Panc1 (cell line): Measurements from ENCODE around the gene BBX.

Experiments
- POLR2AphosphoS5 ChIP-seq: IDR thresholded peaks from 2 replicates; pipeline ENCODE4 v1.6.1; 2012; ENCODE audit warnings: mild to moderate bottlenecking, low read depth, low read length, moderate library complexity
- REST ChIP-seq, 2 experiments: IDR thresholded peaks; 2 replicates each; pipeline ENCODE4 v1.6.1; 2011 to 2012; ENCODE audit warnings: low read depth in 2 of 2, control low read depth in 1 of 2, low read length in 1 of 2, mild to moderate bottlenecking in 1 of 2, moderate library complexity in 1 of 2; ENCODE audit not compliant: insufficient read depth in 1 of 2
- SIN3A ChIP-seq: IDR thresholded peaks from 2 replicates; pipeline ENCODE4 v1.6.1; 2012; ENCODE audit warnings: low read depth, mild to moderate bottlenecking, low read length, moderate library complexity, borderline replicate concordance; ENCODE audit not compliant: insufficient read depth
- TF ChIP-seq, protein P1 (sequence below): fragments of 450-650 bp; IDR thresholded peaks from 2 replicates; pipeline ENCODE4 v1.5.1; 2017; ENCODE audit warnings: mild to moderate bottlenecking

DNA sequence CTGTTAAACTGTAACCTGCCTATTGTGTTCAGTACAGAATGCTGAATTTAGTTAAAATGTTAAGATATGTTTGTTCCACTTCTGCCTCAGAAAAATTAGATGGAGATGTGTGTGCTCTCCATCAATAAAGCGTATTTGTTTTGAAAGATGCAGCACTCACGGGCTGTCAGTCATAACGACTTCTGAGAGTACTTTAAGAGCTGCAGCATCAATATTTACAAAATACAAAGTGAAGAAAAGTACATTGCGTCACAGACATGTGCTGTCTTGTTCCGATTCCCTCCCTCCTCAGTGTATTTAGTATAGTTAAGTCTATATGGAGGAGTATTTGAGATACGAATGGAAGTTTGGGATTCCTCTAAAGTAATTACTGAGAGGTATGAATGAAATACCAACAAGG, 166.6 kb downstream of the BBX start:
- TF ChIP-seq, protein P1, sequence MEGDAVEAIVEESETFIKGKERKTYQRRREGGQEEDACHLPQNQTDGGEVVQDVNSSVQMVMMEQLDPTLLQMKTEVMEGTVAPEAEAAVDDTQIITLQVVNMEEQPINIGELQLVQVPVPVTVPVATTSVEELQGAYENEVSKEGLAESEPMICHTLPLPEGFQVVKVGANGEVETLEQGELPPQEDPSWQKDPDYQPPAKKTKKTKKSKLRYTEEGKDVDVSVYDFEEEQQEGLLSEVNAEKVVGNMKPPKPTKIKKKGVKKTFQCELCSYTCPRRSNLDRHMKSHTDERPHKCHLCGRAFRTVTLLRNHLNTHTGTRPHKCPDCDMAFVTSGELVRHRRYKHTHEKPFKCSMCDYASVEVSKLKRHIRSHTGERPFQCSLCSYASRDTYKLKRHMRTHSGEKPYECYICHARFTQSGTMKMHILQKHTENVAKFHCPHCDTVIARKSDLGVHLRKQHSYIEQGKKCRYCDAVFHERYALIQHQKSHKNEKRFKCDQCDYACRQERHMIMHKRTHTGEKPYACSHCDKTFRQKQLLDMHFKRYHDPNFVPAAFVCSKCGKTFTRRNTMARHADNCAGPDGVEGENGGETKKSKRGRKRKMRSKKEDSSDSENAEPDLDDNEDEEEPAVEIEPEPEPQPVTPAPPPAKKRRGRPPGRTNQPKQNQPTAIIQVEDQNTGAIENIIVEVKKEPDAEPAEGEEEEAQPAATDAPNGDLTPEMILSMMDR, result no peak
- TF ChIP-seq POLR2AphosphoS5, result no peak
- no peak for TF ChIP-seq REST (IDR thresholded peaks at IDR 0.05; ENCODE audit: insufficient read depth in 1 of 2, low read depth in 2 of 2, low read length in 1 of 2)
- TF ChIP-seq SIN3A, result no peak
